Amygdala (tissue), 56 donors: Measurements from ENCODE around the gene RNU1-4.
"Not testable (repeated sequence)": the region's sequence is repeated elsewhere in the genome, so short reads cannot be mapped to it uniquely, and the experiment has no call there.

Experiments
- DNase-seq, 56 donors: peaks; one replicate each; lab custom pipeline; 2025; lab: John Stamatoyannopoulos, UW

The RNU1-4 gene

GRCh38 chr1:16707130-16708093 is 32.9 kb upstream of the RNU1-4 start:
- DNase-seq: not testable (repeated sequence)

DNA sequence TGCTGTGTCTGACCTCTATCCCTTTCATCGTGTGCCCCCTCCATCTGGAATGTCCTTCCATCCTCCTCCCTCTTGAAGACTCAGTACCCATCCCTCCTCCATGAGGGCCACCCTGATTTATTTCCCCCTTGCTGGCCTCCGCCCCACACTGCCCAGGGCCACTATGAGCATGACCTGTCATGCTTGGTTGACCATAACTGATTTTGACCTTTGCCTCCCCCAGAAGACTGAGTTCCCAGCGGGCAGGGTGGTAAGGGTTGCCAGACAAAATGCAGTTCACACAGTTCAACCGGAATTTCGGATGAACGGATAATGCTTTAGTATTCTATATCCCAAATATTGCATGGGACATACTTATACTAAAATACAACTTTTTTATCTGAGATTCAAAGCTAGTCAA is 31.6 kb upstream of the RNU1-4 start:
- not testable (repeated sequence) for DNase-seq

DNA sequence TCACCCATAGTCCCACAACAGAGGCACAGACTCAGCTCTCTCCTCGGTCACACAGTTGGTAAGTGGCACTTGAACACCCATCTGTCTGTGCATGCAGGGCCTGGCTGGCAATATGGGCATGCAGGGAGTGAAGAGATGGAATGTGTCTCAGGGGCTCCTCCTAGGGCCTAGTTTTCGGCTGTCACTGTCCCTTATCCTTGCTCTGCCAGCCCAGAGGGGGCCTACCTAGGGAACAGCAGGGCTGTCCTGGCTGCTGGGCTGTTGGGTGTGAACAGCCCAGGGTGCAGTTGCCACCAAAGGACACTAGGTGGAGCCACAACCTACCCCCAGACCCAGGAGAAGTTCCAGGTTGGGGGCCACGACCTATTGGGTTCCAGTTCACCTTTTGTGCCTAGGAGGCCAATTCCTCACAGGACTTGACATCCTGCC is 30.6 kb upstream of the RNU1-4 start:
- DNase-seq: peak in 9 of 56 donors; percentile 26 to 70 (median 43)

- DNase-seq: peak in 31 of 56 donors; percentile 22 to 87 (median 49)
Measured at GRCh38 chr1:16710618-16711017, 29.7 kb upstream of the RNU1-4 start.

DNA sequence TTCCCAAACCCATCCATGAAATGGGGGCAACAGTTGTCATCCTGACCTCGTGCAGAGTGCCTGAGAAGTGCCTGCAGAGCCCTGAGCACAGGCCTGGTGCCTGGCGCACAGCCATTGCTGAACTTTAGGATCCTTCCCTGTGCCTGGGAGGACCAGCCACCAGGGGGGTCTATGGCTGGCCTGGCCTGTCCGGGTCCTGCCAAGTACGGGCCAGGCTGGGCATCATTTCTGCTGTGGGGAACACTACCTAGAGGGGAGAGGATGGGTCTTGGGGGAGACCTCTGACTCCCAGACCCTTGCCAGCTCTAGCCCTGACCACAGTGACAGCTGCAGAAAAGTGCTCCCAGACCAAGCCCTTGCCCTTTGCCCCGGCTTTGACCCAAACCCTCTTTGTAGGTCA is 28.2 kb upstream of the RNU1-4 start:
- not testable (repeated sequence) for DNase-seq

- DNase-seq: peak in 9 of 56 donors; percentile 19 to 51 (median 38)
Measured at GRCh38 chr1:16712582-16712981, 27.7 kb upstream of the RNU1-4 start.

DNA sequence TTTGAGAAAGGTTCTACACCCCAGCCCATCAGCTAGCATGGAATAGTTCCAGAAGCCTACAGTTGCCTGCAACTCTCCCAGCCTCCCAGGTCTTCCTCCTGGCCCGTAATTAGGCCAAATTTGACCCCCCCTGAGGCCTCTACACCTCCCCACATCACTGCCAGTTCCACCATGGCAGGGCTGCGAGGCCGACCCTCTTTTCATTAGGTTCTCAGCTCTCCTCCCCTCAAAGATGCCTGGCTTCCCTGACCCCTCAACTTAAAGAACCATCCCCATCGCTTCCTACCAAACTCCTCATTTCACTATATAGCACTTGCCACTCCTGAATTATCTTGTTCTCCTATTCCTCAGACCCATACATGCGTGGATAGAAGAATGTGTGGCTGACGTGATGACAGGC is 27.3 kb upstream of the RNU1-4 start:
- DNase-seq: not testable (repeated sequence)

- not testable (repeated sequence) for DNase-seq
Measured at GRCh38 chr1:16713480-16713879, 26.8 kb upstream of the RNU1-4 start.

DNA sequence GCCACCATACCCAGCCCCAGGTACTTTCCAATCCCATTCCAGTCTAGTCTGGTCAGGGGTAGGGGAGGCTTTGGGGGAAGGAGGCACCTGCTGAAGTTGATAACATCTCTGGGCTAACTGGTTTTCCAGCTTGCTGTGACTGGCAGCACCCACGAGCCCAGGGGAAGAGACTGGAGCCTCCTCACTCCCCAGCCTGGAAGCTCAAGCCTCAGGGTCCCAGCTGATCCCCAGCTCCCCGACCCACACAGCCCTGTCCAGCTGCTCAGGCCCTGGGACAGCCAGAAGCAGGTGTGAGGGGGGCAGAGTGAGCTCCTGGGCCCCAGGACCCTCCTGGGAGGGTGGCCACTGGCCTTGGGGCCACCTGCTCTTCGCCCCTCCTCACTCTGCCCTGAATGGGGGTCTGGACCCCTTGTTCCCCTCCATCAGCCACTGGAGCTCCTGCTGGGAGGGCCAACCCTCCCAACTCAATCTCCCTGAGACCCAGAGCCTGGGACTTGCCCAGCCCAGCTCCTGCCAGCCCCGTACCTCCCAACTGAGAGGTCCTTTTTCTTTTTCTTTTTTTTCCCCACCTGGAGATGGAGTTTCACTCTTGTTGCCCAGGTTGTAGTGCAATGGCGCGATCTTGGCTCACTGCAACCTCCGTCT is 23.5 kb upstream of the RNU1-4 start:
- no peak for DNase-seq

GRCh38 chr1:16717336-16718098 is 22.8 kb upstream of the RNU1-4 start:
- peak in 10 of 56 donors; percentile 17 to 59 (median 37) for DNase-seq

GRCh38 chr1:16718099-16718907 is 22.0 kb upstream of the RNU1-4 start:
- not testable (repeated sequence) for DNase-seq

GRCh38 chr1:16718908-16719533 is 21.3 kb upstream of the RNU1-4 start:
- no peak for DNase-seq

GRCh38 chr1:16719571-16720350 is 20.6 kb upstream of the RNU1-4 start:
- no peak for DNase-seq

DNA sequence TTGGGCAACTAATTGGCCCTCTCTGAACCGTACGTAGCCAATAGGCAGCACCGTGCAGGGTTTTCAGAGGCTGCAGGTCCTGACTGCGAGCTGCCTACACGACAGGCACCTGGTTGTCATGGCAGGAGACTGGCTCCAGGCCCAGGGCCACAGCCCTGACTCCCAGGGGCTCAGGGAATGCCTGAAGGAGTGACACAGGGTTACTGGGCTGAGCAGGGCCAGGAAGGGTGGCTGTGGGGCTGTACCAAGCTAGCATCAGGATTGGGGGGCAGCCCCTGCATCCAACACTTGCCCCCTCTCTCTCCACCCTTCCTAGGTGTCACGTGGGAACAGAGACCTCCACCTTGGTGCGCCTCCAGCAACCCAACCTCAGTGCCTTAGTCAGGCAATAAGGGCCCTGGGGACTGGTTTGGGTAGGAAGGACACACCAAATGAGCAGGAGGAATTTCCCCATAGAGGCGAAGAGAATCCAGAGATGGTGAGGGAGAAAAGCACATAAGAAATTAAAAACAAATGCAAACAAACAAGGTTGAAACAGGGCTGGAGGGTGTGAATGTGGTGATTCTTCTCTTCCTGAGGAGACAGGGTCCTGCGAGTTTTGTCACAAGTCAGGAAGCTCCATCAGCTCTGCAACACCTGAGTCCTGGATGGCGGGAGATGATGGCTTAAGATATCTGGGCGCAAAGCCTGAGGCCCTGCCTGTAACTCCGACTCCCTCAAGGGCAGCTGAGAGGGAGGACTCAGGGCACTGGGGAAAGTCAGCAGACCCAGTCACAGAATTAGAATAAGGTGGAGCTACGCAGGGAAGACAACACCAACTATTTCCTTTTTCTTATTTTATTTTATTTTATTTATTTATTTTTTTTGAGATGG is 19.7 kb upstream of the RNU1-4 start:
- DNase-seq: no peak

GRCh38 chr1:16721871-16722641 is 18.3 kb upstream of the RNU1-4 start:
- DNase-seq: no peak

DNA sequence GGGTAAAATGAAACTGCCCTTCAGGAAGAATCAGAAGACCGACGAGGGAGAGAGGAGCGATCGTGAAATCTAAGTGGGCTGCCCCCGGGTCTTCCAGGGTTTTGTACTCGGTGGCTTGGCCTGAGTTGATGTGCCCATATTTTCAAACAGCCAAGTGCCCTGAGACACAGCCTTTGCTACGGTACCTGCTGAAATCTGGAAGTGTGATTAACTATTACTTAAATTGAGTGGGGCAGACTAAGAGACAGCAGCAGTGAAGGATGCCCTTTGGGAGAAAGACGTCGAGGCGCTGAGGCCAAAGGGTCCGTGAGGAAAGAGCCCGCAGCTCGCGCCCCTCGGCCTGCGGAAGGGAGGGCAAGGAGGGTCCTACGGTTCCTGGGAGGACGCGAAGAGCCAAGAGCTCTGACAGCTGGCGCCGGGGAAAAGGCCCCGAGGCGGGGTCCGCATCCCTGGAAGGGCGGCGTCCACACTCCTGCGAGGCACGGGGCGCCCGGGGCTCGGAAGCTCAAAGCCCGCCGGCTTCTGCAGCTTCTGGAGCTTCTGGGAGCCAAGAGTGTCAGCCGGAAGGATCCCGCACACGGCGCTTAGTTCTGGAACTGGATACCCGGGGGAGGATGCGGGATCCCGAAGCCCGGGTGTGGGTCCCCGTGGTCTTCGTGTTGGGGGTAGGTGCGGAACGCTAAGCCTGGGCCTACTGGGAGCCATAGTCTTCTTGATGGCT is 15.4 kb upstream of the RNU1-4 start:
- DNase-seq: no peak
